IMR-90 (cell line): ENCODE data around the gene CHN2. TPM values are rescaled to one million over a fixed set of nuclear protein-coding genes. Genes with fewer than 3 reads are reported as not detected.

Experiments
- ATAC-seq: fragments of 200-7000 bp; cut with Tn5 transposase; 2 replicates; pipeline ENCODE4 v1.9.1; 2020; ENCODE audit warnings: low read depth, mild to moderate bottlenecking, moderate library complexity
- BruUV-seq: library from RNA; stranded (reverse); fragments of 400-500 nt; replicated peaks from 2 replicates; lab custom pipeline; 2021; lab: Mats Ljungman, UMichigan
- CTCF ChIA-PET: fragments of 300-600 bp; formaldehyde crosslinking; extraction: SDS; loops from one replicate; lab custom pipeline; 2021; ENCODE audit warnings: antibody characterized with exemption; lab: Yijun Ruan, JAX
- POLR2A ChIA-PET: fragments of 300-600 bp; sonication (Branson Sonifier 250); formaldehyde crosslinking; loops from one replicate; lab custom pipeline; 2022; ENCODE audit warnings: antibody characterized with exemption; ENCODE audit not compliant: unreplicated experiment; lab: Charles Lee
- DNase-seq: peaks from one replicate; pipeline ENCODE4 v3.0.0; 2013
- H2AFZ ChIP-seq: replicated peaks from 2 replicates; pipeline ENCODE3; 2013; ENCODE audit warnings: low read length, mild to moderate bottlenecking; ENCODE audit not compliant: poor library complexity
- H2AK5ac ChIP-seq: 2 replicates; pipeline ENCODE4 v1.6.1; 2013; ENCODE audit warnings: low read depth, low read length, inconsistent platforms
- H2AK9ac ChIP-seq: replicated peaks from 2 replicates; pipeline ENCODE3; 2013; ENCODE audit warnings: mild to moderate bottlenecking, low read depth, low read length, moderate library complexity; ENCODE audit not compliant: poor library complexity
- H2BK120ac ChIP-seq: 2 replicates; pipeline ENCODE4 v1.6.1; 2013; ENCODE audit warnings: low read depth, low read length, inconsistent platforms
- H2BK15ac ChIP-seq: 3 replicates; pipeline ENCODE4 v1.6.1; 2013; ENCODE audit warnings: low read depth, low read length, inconsistent platforms
- H2BK20ac ChIP-seq: 2 replicates; pipeline ENCODE4 v1.6.1; 2013; ENCODE audit warnings: low read depth, mild to moderate bottlenecking, inconsistent platforms, low read length, moderate library complexity
- H2BK5ac ChIP-seq: 2 replicates; pipeline ENCODE4 v1.6.1; 2013; ENCODE audit warnings: mild to moderate bottlenecking, low read depth, low read length, inconsistent platforms; ENCODE audit not compliant: poor library complexity, severe bottlenecking
- H3K14ac ChIP-seq: replicated peaks from 2 replicates; pipeline ENCODE4 v1.6.1; 2013; ENCODE audit warnings: low read depth, low read length, inconsistent platforms
- H3K18ac ChIP-seq: 2 replicates; pipeline ENCODE4 v1.6.1; 2013; ENCODE audit warnings: low read depth, low read length, control low read depth
- H3K23ac ChIP-seq: 2 replicates; pipeline ENCODE4 v1.6.1; 2013; ENCODE audit warnings: low read depth, low read length, inconsistent platforms
- H3K27ac ChIP-seq: 2 replicates; pipeline ENCODE4 v1.5.1; 2013; ENCODE audit warnings: mild to moderate bottlenecking, control low read depth, low read length; ENCODE audit not compliant: insufficient read depth
- H3K27me3 ChIP-seq: 2 replicates; pipeline ENCODE4 v1.6.1; 2013; ENCODE audit warnings: low read length; ENCODE audit not compliant: control insufficient read depth, insufficient read depth
- H3K36me3 ChIP-seq: 2 replicates; pipeline ENCODE4 v1.6.1; 2013; ENCODE audit warnings: low read length, mixed read lengths; ENCODE audit not compliant: control insufficient read depth, insufficient read depth
- H3K4ac ChIP-seq: 2 replicates; pipeline ENCODE4 v1.6.1; 2013; ENCODE audit warnings: low read depth, low read length, inconsistent platforms
- H3K4me1 ChIP-seq: 2 replicates; pipeline ENCODE4 v1.6.1; 2013; ENCODE audit warnings: low read length, mixed read lengths; ENCODE audit not compliant: control insufficient read depth, insufficient read depth
- H3K4me2 ChIP-seq: 2 replicates; pipeline ENCODE4 v1.6.1; 2013; ENCODE audit warnings: low read depth, mild to moderate bottlenecking, control low read depth, low read length, moderate library complexity
- H3K4me3 ChIP-seq: 2 replicates; pipeline ENCODE4 v1.5.1; 2013; ENCODE audit warnings: low read depth, mild to moderate bottlenecking, control low read depth, low read length, moderate library complexity; ENCODE audit not compliant: insufficient read depth
- H3K56ac ChIP-seq: 2 replicates; pipeline ENCODE4 v1.6.1; 2013; ENCODE audit warnings: low read length, inconsistent platforms; ENCODE audit not compliant: insufficient read depth; ENCODE audit errors: extremely low read depth
- H3K79me1 ChIP-seq, 2 experiments: 2 replicates each; pipeline ENCODE4 v1.6.1; 2013; ENCODE audit warnings: low read length in 2 of 2, inconsistent platforms in 1 of 2, low read depth in 1 of 2
- H3K9ac ChIP-seq: 2 replicates; pipeline ENCODE4 v1.6.1; 2013; ENCODE audit warnings: low read depth, low read length, control low read depth
- H3K9me1 ChIP-seq: 2 replicates; pipeline ENCODE4 v1.6.1; 2013; ENCODE audit warnings: low read length, inconsistent platforms; ENCODE audit not compliant: insufficient read depth
- H3K9me3 ChIP-seq: 2 replicates; pipeline ENCODE4 v1.6.1; 2013; ENCODE audit warnings: low read length; ENCODE audit not compliant: control insufficient read depth, insufficient read depth
- H4K20me1 ChIP-seq: 2 replicates; pipeline ENCODE4 v1.6.1; 2013; ENCODE audit warnings: low read length, inconsistent platforms; ENCODE audit not compliant: insufficient read depth
- H4K5ac ChIP-seq: 2 replicates; pipeline ENCODE4 v1.6.1; 2013; ENCODE audit warnings: mild to moderate bottlenecking, low read depth, low read length, control low read depth
- H4K8ac ChIP-seq, 2 experiments: 2 replicates each; pipeline ENCODE4 v1.6.1; 2013; ENCODE audit warnings: low read depth in 2 of 2, low read length in 2 of 2, control low read depth in 1 of 2, inconsistent platforms in 1 of 2
- H4K91ac ChIP-seq: 2 replicates; pipeline ENCODE4 v1.6.1; 2013; ENCODE audit warnings: low read depth, low read length, inconsistent platforms; ENCODE audit not compliant: insufficient read depth
- CEBPB ChIP-seq: IDR thresholded peaks from 2 replicates; pipeline ENCODE4 v1.6.1; 2012; ENCODE audit warnings: low read depth, low read length, improper control_type of control experiment
- CHD1 ChIP-seq: IDR thresholded peaks from 2 replicates; pipeline ENCODE4 v1.6.1; 2012; ENCODE audit warnings: low read depth, low read length, improper control_type of control experiment
- MXI1 ChIP-seq: IDR thresholded peaks from 2 replicates; pipeline ENCODE4 v1.6.1; 2012; ENCODE audit warnings: low read depth, mild to moderate bottlenecking, low read length, moderate library complexity, borderline replicate concordance
- RFX5 ChIP-seq: IDR thresholded peaks from 2 replicates; pipeline ENCODE4 v1.8.0; 2012; ENCODE audit warnings: low read depth, mild to moderate bottlenecking, low read length, moderate library complexity
- SMC3 ChIP-seq: fragments of 150-350 bp; IDR thresholded peaks from 2 replicates; pipeline ENCODE4 v1.6.1; 2016; ENCODE audit warnings: low read depth, mild to moderate bottlenecking, antibody characterized with exemption, low read length, moderate library complexity
- WGBS, 2 experiments: methylation state at CpG; one replicate each; pipeline versions ENCODE4 v1.1.5 to v1.1.7; 2013; ENCODE audit warnings: missing lambda C conversion rate in 2 of 2; ENCODE audit not compliant: insufficient read length in 1 of 2; ENCODE audit errors: extremely low coverage in 2 of 2; 5-methylcytosine and 5-hydroxymethylcytosine counted together
- dilution Hi-C: fragments of 300-500 bp; cut with HindIII; formaldehyde crosslinking; loops from one replicate; pipeline ENCODE4 v1.14.3; 2018; ENCODE audit warnings: low sequenced_read_pairs; ENCODE audit not compliant: unreplicated experiment
- in situ Hi-C: fragments of 300-500 bp; cut with MboI; formaldehyde crosslinking; loops from 3 replicates; pipeline ENCODE4 v1.14.3; 2019; ENCODE audit warnings: low sequenced_read_pairs, inconsistent platforms, mixed read lengths
- intact Hi-C: fragments of 100-400 bp; cut with micrococcal nuclease; formaldehyde crosslinking; loops from 2 replicates; pipeline ENCODE4 v1.10.0; 2022
- polyA plus RNA-seq, 3 experiments: library from polyadenylated mRNA; depleted of rRNA; stranded (reverse); fragments of >200 nt; gene quantifications; 2 replicates each; pipeline ENCODE4 v1.2.3, GENCODE V29; 2012; ENCODE audit warnings: low replicate concordance in 1 of 3
- total RNA-seq: library from RNA; depleted of rRNA; stranded (reverse); fragments of >200 nt; gene quantifications from 2 replicates; pipeline ENCODE4 v1.2.3, GENCODE V29; 2012
- TF ChIP-seq, protein P1 (sequence below): conservative IDR thresholded peaks from 2 replicates; pipeline ENCODE4 v1.5.1; 2012; ENCODE audit warnings: mild to moderate bottlenecking, low read depth, low read length, improper control_type of control experiment
- TF ChIP-seq, protein P2 (sequence below): fragments of 150-350 bp; IDR thresholded peaks from 2 replicates; pipeline ENCODE4 v1.6.1; 2017; ENCODE audit warnings: mild to moderate bottlenecking, antibody characterized with exemption, low read length, low read depth

CHN2 gene
- total and polyA plus RNA-seq, 2 of the 4 experiments (the other 2 are of a cell fraction) = not detected

DNA sequence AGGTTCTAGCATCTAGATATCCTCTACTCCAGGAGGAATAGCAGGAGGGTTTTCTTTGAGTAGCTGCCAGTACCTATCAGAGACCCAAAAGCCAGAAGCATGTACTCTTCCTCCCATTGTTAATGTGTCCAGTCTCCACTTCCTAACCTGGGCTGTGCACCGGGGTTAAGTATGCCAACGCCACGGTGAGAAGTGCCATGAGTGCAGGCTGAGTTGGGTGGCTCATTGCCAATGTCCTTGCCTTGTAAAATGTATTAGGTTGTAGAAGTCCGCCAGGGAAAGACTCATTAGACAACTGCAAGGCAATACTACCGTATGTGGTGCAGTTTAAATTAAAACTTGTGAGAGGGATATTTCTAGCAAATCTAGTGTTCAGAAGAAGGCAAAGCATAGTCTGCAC is 314.0 kb downstream of the CHN2 start:
- no peaks in the 10 kb centered on the region for H3K79me1 ChIP-seq
- H2AK5ac ChIP-seq = no peak overlapping the region
- in situ Hi-C loops (no loop called here), intact Hi-C loops (no loop called here), dilution Hi-C loops (no loop called here)
- H2AK9ac ChIP-seq = no peak overlapping the region
- H3K18ac ChIP-seq = no peak overlapping the region
- WGBS, 2 experiments = 53% methylated on average over 3 of the region's 5 CpGs; no CpG with 5 or more reads in 1 of the 2 experiments
- no peak overlapping the region for H2BK15ac ChIP-seq
- H3K36me3 ChIP-seq = no peaks in the 10 kb centered on the region
- H3K27ac ChIP-seq = no peak overlapping the region
- ATAC-seq (no peak), DNase-seq (no peak)
- H4K91ac ChIP-seq = no peak overlapping the region
- no peak overlapping the region for H3K23ac ChIP-seq
- no TSS peak for BruUV-seq
- H2BK120ac ChIP-seq = no peak overlapping the region
- H3K4ac ChIP-seq = no peak overlapping the region
- no peak overlapping the region for H4K5ac ChIP-seq
- H3K9me1 ChIP-seq = no peaks in the 10 kb centered on the region
- H3K4me2 ChIP-seq = no peak overlapping the region
- H4K20me1 ChIP-seq = no peaks in the 10 kb centered on the region
- TF ChIP-seq CHD1 (no peak), RFX5 (no peak), SMC3 (no peak), MXI1 (no peak), CEBPB (no peak)
- TF ChIP-seq, protein P1, sequence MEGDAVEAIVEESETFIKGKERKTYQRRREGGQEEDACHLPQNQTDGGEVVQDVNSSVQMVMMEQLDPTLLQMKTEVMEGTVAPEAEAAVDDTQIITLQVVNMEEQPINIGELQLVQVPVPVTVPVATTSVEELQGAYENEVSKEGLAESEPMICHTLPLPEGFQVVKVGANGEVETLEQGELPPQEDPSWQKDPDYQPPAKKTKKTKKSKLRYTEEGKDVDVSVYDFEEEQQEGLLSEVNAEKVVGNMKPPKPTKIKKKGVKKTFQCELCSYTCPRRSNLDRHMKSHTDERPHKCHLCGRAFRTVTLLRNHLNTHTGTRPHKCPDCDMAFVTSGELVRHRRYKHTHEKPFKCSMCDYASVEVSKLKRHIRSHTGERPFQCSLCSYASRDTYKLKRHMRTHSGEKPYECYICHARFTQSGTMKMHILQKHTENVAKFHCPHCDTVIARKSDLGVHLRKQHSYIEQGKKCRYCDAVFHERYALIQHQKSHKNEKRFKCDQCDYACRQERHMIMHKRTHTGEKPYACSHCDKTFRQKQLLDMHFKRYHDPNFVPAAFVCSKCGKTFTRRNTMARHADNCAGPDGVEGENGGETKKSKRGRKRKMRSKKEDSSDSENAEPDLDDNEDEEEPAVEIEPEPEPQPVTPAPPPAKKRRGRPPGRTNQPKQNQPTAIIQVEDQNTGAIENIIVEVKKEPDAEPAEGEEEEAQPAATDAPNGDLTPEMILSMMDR = no peak
- TF ChIP-seq, protein P2, sequence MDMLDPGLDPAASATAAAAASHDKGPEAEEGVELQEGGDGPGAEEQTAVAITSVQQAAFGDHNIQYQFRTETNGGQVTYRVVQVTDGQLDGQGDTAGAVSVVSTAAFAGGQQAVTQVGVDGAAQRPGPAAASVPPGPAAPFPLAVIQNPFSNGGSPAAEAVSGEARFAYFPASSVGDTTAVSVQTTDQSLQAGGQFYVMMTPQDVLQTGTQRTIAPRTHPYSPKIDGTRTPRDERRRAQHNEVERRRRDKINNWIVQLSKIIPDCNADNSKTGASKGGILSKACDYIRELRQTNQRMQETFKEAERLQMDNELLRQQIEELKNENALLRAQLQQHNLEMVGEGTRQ = no peak
- no peak overlapping the region for H2BK20ac ChIP-seq
- H3K9me3 ChIP-seq = no peaks in the 10 kb centered on the region
- no peak overlapping the region for H4K8ac ChIP-seq
- POLR2A ChIA-PET = no interaction called here
- no peak overlapping the region for H3K56ac ChIP-seq
- H3K4me3 ChIP-seq = no peak overlapping the region
- CTCF ChIA-PET = no interaction called here
- no peak overlapping the region for H2AFZ ChIP-seq
- no peaks in the 10 kb centered on the region for H3K4me1 ChIP-seq
- H3K27me3 ChIP-seq = no peaks in the 10 kb centered on the region
- H2BK5ac ChIP-seq = no peak overlapping the region
- H3K14ac ChIP-seq = no peak overlapping the region
- no peak overlapping the region for H3K9ac ChIP-seq
